ENCODE measurements around the gene CHRM5.

The CHRM5 gene

GRCh38 chr15:34001536-34001935 lies 33.2 kb downstream of the CHRM5 start:
- H3K36me3 ChIP-seq (ENCODE audit: insufficient read depth) = no peaks in the 10 kb centered on the region
- H3K9ac ChIP-seq = no peak overlapping the region
- H3K79me2 ChIP-seq (ENCODE audit: insufficient read depth, low read depth) = no peaks in the 10 kb centered on the region
- no peak overlapping the region for H3K27ac ChIP-seq
- no peaks in the 10 kb centered on the region for H4K20me1 ChIP-seq (ENCODE audit: insufficient read depth)
- no peaks in the 10 kb centered on the region for H3K4me1 ChIP-seq (ENCODE audit: low read depth, poor library complexity, severe bottlenecking)
- H3K27me3 ChIP-seq (ENCODE audit: insufficient read depth, low read depth) = no peaks in the 10 kb centered on the region
- no peak overlapping the region for H3K4me2 ChIP-seq
- TF ChIP-seq CTCF (conservative IDR thresholded peaks at IDR 0.05; ENCODE audit: low read depth, low read length) = no peak
- no peak overlapping the region for H2AFZ ChIP-seq (ENCODE audit: low read depth)
- no peak overlapping the region for H3K4me3 ChIP-seq (IDR thresholded peaks at IDR 0.05; ENCODE audit: insufficient read depth, low read depth, low read length)

GRCh38 chr15:34006381-34006780 lies 38.1 kb downstream of the CHRM5 start:
- no peak overlapping the region for H3K4me2 ChIP-seq
- H4K20me1 ChIP-seq (ENCODE audit: insufficient read depth) = no peaks in the 10 kb centered on the region
- no peaks in the 10 kb centered on the region for H3K79me2 ChIP-seq (ENCODE audit: insufficient read depth, low read depth)
- no peak for TF ChIP-seq CTCF (conservative IDR thresholded peaks at IDR 0.05; ENCODE audit: low read depth, low read length)
- no peak overlapping the region for H2AFZ ChIP-seq (ENCODE audit: low read depth)
- H3K27ac ChIP-seq = no peak overlapping the region
- H3K4me3 ChIP-seq (IDR thresholded peaks at IDR 0.05; ENCODE audit: insufficient read depth, low read depth, low read length) = no peak overlapping the region
- H3K4me1 ChIP-seq (ENCODE audit: low read depth, poor library complexity, severe bottlenecking) = no peaks in the 10 kb centered on the region
- no peak overlapping the region for H3K9ac ChIP-seq
- no peaks in the 10 kb centered on the region for H3K27me3 ChIP-seq (ENCODE audit: insufficient read depth, low read depth)
- no peaks in the 10 kb centered on the region for H3K36me3 ChIP-seq (ENCODE audit: insufficient read depth)

GRCh38 chr15:34009656-34010055 lies 41.4 kb downstream of the CHRM5 start:
- Histone ChIP-seq H3K79me2 (ENCODE audit: insufficient read depth, low read depth) (no peaks in the 10 kb centered on the region), H4K20me1 (ENCODE audit: insufficient read depth) (no peaks in the 10 kb centered on the region), H3K27me3 (ENCODE audit: insufficient read depth, low read depth) (no peaks in the 10 kb centered on the region), H3K4me3 (IDR thresholded peaks at IDR 0.05; ENCODE audit: insufficient read depth, low read depth, low read length) (no peak overlapping the region), H3K36me3 (ENCODE audit: insufficient read depth) (no peaks in the 10 kb centered on the region), H3K9ac (no peak overlapping the region), H3K27ac (no peak overlapping the region), H2AFZ (ENCODE audit: low read depth) (no peak overlapping the region), H3K4me1 (ENCODE audit: low read depth, poor library complexity, severe bottlenecking) (no peaks in the 10 kb centered on the region), H3K4me2 (no peak overlapping the region)
- TF ChIP-seq CTCF (conservative IDR thresholded peaks at IDR 0.05; ENCODE audit: low read depth, low read length) = no peak

GRCh38 chr15:34010921-34011320 lies 42.6 kb downstream of the CHRM5 start:
- no peak for TF ChIP-seq CTCF (conservative IDR thresholded peaks at IDR 0.05; ENCODE audit: low read depth, low read length)
- Histone ChIP-seq H3K4me2 (no peak overlapping the region), H3K4me1 (ENCODE audit: low read depth, poor library complexity, severe bottlenecking) (no peaks in the 10 kb centered on the region), H2AFZ (ENCODE audit: low read depth) (no peak overlapping the region), H3K79me2 (ENCODE audit: insufficient read depth, low read depth) (no peaks in the 10 kb centered on the region), H3K36me3 (ENCODE audit: insufficient read depth) (no peaks in the 10 kb centered on the region), H3K27ac (no peak overlapping the region), H3K9ac (no peak overlapping the region), H4K20me1 (ENCODE audit: insufficient read depth) (no peaks in the 10 kb centered on the region), H3K4me3 (IDR thresholded peaks at IDR 0.05; ENCODE audit: insufficient read depth, low read depth, low read length) (no peak overlapping the region), H3K27me3 (ENCODE audit: insufficient read depth, low read depth) (no peaks in the 10 kb centered on the region)

GRCh38 chr15:34011481-34011880 lies 43.2 kb downstream of the CHRM5 start:
- no peak overlapping the region for H2AFZ ChIP-seq (ENCODE audit: low read depth)
- H3K27ac ChIP-seq = no peak overlapping the region
- H3K79me2 ChIP-seq (ENCODE audit: insufficient read depth, low read depth) = no peaks in the 10 kb centered on the region

More at GRCh38 chr15:34011481-34011880, 43.2 kb downstream of the CHRM5 start:
- Histone ChIP-seq H3K4me3 (IDR thresholded peaks at IDR 0.05; ENCODE audit: insufficient read depth, low read depth, low read length) (no peak overlapping the region), H3K4me2 (no peak overlapping the region), H3K4me1 (ENCODE audit: low read depth, poor library complexity, severe bottlenecking) (no peaks in the 10 kb centered on the region), H4K20me1 (ENCODE audit: insufficient read depth) (no peaks in the 10 kb centered on the region), H3K9ac (no peak overlapping the region), H3K36me3 (ENCODE audit: insufficient read depth) (no peaks in the 10 kb centered on the region), H3K27me3 (ENCODE audit: insufficient read depth, low read depth) (no peaks in the 10 kb centered on the region)
- no peak for TF ChIP-seq CTCF (conservative IDR thresholded peaks at IDR 0.05; ENCODE audit: low read depth, low read length)
